GM23338 (cell line): Measurements from ENCODE around the gene DHRS7B.

Experiments
- EZH2 ChIP-seq: fragments of 200-600 bp; sonication (generic); IDR thresholded peaks from one replicate; pipeline ENCODE4 v1.8.0; 2017; ENCODE audit warnings: antibody characterized with exemption, mild to moderate bottlenecking, low read depth; ENCODE audit not compliant: unreplicated experiment
- POLR2AphosphoS5 ChIP-seq: IDR thresholded peaks from 2 replicates; pipeline ENCODE4 v1.6.1; 2016; ENCODE audit warnings: antibody characterized with exemption, low read depth
- TF ChIP-seq, protein P1 (sequence below), 2 experiments: fragments of 200-600 bp in 1 of 2; sonication (generic) in 1 of 2; conservative IDR thresholded peaks; 2 replicates each; pipeline versions ENCODE4 v1.5.1 to v1.6.1; 2016 to 2017; ENCODE audit warnings: antibody characterized with exemption in 2 of 2, low read depth in 2 of 2, mild to moderate bottlenecking in 2 of 2, moderate library complexity in 1 of 2
- TF ChIP-seq, protein P2 (sequence below): IDR thresholded peaks from one replicate; pipeline ENCODE4 v1.6.1; 2018; ENCODE audit warnings: antibody characterized with exemption; ENCODE audit not compliant: unreplicated experiment

DNA sequence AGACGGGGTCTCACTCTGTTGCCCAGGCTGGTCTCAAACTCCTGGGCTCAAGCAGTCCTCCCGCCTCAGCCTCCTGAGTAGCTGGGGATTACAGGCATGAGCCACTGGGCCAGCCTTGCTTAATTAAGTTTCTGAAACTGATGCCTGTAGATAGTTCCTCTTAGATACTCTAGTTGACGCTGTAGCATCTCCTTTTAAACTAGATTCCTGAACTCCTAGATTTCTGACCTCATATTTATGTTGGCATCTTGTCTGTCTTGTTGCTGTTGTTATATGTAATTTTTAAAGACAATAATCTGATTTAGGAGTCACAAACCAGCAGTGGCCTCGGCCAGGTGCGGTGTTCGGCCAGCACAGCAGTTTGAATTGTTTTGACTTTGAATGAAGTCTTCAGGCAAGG, 37.5 kb downstream of the DHRS7B start:
- TF ChIP-seq, protein P1, sequence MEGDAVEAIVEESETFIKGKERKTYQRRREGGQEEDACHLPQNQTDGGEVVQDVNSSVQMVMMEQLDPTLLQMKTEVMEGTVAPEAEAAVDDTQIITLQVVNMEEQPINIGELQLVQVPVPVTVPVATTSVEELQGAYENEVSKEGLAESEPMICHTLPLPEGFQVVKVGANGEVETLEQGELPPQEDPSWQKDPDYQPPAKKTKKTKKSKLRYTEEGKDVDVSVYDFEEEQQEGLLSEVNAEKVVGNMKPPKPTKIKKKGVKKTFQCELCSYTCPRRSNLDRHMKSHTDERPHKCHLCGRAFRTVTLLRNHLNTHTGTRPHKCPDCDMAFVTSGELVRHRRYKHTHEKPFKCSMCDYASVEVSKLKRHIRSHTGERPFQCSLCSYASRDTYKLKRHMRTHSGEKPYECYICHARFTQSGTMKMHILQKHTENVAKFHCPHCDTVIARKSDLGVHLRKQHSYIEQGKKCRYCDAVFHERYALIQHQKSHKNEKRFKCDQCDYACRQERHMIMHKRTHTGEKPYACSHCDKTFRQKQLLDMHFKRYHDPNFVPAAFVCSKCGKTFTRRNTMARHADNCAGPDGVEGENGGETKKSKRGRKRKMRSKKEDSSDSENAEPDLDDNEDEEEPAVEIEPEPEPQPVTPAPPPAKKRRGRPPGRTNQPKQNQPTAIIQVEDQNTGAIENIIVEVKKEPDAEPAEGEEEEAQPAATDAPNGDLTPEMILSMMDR (conservative IDR thresholded peaks at IDR 0.05; ENCODE audit: low read depth in 2 of 2), result 0 out of 4 replicates have a peak, but pooled peaks of 1 of the 2 experiments have one; percentile 11
- TF ChIP-seq EZH2 (no peak), POLR2AphosphoS5 (no peak)
- TF ChIP-seq, protein P2, sequence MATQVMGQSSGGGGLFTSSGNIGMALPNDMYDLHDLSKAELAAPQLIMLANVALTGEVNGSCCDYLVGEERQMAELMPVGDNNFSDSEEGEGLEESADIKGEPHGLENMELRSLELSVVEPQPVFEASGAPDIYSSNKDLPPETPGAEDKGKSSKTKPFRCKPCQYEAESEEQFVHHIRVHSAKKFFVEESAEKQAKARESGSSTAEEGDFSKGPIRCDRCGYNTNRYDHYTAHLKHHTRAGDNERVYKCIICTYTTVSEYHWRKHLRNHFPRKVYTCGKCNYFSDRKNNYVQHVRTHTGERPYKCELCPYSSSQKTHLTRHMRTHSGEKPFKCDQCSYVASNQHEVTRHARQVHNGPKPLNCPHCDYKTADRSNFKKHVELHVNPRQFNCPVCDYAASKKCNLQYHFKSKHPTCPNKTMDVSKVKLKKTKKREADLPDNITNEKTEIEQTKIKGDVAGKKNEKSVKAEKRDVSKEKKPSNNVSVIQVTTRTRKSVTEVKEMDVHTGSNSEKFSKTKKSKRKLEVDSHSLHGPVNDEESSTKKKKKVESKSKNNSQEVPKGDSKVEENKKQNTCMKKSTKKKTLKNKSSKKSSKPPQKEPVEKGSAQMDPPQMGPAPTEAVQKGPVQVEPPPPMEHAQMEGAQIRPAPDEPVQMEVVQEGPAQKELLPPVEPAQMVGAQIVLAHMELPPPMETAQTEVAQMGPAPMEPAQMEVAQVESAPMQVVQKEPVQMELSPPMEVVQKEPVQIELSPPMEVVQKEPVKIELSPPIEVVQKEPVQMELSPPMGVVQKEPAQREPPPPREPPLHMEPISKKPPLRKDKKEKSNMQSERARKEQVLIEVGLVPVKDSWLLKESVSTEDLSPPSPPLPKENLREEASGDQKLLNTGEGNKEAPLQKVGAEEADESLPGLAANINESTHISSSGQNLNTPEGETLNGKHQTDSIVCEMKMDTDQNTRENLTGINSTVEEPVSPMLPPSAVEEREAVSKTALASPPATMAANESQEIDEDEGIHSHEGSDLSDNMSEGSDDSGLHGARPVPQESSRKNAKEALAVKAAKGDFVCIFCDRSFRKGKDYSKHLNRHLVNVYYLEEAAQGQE, result no peak
